ENCODE data around the gene PP2D1.

- no peak for TF ChIP-seq REST (IDR thresholded peaks at IDR 0.05; ENCODE audit: low read depth, low read length)
- no peak for TF ChIP-seq RFX5 (IDR thresholded peaks at IDR 0.05; ENCODE audit: low read length)
- no peak for TF ChIP-seq CTCF (IDR thresholded peaks at IDR 0.05)
- TF ChIP-seq USF1 (IDR thresholded peaks at IDR 0.05; ENCODE audit: borderline replicate concordance, low read depth) = no peak
- no peak for TF ChIP-seq PBX3 (IDR thresholded peaks at IDR 0.05)
- TF ChIP-seq EP300 (IDR thresholded peaks at IDR 0.05; ENCODE audit: borderline replicate concordance in 1 of 2, low read depth in 1 of 2, low read length in 1 of 2) = no peak
- TF ChIP-seq FOXM1 (IDR thresholded peaks at IDR 0.05; ENCODE audit: low read depth) = no peak
- no peak for TF ChIP-seq ZBTB33 (IDR thresholded peaks at IDR 0.05; ENCODE audit: borderline replicate concordance, low read depth)
- TF ChIP-seq POLR2AphosphoS5 (IDR thresholded peaks at IDR 0.05; ENCODE audit: low read depth, low read length) = no peak
- TF ChIP-seq SMC3 (IDR thresholded peaks at IDR 0.05; ENCODE audit: low read depth, low read length) = no peak
- TF ChIP-seq TEAD4 (IDR thresholded peaks at IDR 0.05; ENCODE audit: borderline replicate concordance, insufficient read depth) = no peak
- TF ChIP-seq RCOR1 (IDR thresholded peaks at IDR 0.05; ENCODE audit: low read length) = no peak
- no peak for TF ChIP-seq NRF1 (IDR thresholded peaks at IDR 0.05; ENCODE audit: low read depth, low read length)
Measured at GRCh38 chr3:19997502-19997901, 14.6 kb downstream of the PP2D1 start.
